ENCODE measurements around the gene TSPAN18.

TSPAN18 gene

GRCh38 chr11:44950031-44950624 is 223.4 kb downstream of the TSPAN18 start:
- no peak for DNase-seq

DNA sequence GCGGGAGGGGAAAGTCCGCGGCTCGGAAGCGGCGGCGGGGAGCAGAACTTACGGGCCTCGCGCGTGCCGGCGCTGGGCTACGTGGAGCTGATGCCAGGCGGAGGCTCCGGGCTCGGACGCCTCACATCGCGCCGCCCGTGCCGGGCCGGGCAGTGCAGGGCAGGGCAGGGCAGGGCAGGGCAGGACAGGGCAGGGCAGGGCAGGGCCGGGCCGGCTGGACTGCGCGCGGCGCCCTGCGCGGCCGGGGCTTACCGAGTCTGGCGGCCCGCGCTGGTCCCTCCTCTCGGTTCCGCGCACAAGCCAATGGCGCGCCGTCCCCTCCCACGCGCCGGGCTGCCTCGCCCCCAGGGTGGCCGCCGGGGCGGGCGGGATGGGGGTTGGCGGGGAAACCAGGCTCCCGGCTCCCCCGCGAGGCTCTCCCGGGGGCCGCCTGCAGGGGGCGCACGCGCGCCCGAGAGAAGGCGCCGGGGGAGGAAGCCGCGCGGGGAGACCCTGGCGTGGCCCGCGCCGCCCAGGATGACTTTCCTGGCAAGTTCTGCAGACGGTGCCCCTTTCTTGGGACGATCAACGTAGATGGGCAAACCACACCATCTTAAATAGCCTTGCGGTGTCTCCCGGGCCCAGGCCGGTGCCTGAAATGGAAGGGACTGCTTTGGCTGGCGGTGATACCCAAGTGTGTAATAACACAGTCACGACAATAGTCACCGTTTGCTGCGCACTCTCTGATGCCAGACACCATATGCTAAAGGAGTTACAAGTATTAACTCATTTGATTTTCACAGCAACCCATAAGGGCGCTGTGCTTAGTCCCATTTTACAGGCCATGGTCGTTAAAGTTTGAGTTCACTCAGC is 224.1 kb downstream of the TSPAN18 start, which contains the start of gene TP53I11:
Gene TP53I11, minus strand, starts transcription at position 259 of the 852 bp plus-strand sequence. CDS start 12,548 bp downstream, outside the sequence.
- DNase-seq, result peak; percentile 20 to 35

GRCh38 chr11:44952082-44952481 is 225.3 kb downstream of the TSPAN18 start:
- DNase-seq, result no peak

- DNase-seq, result no peak
Observed at GRCh38 chr11:44952500-44953260, 225.9 kb downstream of the TSPAN18 start.

DNA sequence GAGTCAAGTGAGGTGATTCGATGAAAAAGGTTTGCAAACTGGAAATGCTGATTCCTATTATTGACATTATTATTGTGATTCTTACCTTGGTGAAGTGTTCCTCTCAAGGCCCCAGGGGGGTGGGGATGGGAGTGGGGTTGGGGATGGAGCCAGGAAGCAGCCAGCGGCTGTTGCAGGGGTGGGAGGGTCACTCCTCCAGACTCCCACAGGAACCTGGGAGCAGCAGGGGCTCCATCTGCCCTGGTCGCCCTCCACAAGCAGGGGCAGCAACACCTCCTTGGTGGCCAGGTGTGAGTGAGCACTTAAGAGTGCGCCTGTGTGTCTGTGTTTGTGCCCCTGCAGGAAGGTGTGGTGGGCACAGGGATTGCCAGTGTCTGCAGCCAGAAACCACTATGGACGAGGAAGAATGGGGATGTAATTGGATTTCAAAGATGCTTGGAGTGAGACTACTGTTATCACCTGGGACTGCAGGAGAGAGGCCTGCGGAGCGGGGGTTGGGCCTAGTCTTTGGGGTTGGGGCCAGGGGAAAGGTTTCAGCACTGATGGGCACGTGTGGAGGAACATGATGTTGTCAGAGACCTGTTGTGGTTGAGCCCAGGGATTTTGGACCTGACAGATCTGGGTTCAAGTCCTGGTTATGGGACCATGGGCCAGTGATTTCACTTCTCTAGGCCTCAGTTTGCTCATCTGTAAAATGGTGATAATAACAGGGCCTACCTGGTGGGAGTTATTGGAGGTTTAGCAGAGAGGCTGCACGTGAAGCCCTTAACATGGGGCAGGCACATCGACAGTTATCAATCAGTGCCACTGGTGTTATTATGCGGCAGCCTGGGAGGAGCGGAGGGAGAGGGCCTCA is 227.5 kb downstream of the TSPAN18 start:
- DNase-seq, result no peak

- peak; percentile 91 to 94 for DNase-seq
Observed at GRCh38 chr11:44955015-44955738, 228.4 kb downstream of the TSPAN18 start.

DNA sequence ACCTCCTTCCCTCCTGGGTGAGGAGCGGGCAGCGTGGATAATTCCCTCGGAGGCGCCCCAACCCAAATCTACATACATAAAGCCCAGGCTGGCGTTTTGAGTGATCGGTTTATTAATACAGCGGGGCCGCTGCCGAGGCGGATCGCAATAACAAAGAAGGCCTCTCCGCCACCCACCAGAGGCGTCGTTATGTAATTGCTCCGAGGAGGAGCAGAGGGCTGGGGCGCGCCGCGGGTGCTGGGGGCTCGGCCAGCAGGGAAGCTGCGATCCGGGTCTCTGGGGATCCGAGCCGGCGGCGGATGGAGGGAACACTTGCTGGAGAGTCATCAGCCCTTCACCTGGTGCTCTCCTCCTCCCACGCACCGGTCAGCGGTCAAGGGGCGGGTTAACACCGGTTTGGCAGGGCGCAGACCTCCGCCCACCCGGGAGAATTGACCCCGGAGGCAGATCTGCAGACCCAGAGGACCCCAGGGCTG is 230.3 kb downstream of the TSPAN18 start:
- DNase-seq, result no peak

DNA sequence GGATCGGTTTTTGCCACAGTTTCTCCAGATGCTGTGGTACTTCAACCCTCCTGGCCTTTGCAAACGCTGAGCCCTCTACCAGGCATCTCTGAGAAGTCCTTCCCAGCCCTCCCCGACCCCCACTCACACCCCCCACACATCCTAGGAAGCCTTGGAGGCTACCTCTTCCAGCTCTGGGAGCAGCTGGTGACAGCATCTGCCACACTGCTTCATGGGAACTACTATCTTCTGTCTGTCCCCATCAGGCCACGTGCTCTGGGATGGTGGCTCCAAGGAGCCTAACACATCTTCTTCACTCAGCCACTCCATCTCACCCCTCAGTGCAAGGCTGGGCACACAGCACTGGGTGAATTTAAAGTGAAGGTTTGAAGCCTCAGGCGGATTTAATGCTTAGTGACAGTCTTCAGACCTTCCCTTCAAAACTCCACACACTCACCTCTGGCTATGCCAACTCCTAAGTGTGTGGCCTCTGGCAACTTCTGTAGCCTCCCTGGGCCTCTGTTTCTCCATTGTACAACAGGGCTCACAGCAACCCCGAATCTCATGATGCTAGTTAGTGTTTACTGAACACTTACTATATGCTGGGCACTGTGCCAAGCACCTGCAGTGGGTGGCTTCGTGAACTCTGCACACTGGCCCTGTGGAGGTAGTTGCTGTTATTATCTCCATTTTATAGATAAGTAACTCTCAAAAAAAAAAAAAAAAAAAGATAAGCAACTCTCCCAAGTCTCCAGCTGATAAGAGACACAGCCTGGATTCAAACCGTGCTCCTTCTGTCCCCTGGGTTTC is 231.2 kb downstream of the TSPAN18 start:
- DNase-seq, result no peak

DNA sequence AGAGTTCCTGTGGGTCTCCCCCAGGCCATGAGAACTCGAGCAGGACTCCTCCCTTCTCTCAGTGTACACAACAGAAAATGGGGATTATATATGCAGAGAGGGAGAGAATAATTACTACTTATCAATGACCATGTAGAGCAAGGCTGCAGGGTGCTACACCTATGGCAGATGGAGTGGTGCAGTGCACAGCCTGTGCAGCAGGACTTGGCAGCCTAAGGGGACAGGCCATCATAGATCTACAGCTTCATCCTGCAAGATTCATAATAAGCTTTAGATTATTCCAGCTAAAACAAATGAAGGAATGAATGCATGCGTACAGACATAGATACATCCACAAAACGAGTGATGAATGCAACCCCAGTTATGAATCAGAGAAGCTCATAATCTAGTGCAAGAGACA is 232.3 kb downstream of the TSPAN18 start:
- DNase-seq, result no peak

DNA sequence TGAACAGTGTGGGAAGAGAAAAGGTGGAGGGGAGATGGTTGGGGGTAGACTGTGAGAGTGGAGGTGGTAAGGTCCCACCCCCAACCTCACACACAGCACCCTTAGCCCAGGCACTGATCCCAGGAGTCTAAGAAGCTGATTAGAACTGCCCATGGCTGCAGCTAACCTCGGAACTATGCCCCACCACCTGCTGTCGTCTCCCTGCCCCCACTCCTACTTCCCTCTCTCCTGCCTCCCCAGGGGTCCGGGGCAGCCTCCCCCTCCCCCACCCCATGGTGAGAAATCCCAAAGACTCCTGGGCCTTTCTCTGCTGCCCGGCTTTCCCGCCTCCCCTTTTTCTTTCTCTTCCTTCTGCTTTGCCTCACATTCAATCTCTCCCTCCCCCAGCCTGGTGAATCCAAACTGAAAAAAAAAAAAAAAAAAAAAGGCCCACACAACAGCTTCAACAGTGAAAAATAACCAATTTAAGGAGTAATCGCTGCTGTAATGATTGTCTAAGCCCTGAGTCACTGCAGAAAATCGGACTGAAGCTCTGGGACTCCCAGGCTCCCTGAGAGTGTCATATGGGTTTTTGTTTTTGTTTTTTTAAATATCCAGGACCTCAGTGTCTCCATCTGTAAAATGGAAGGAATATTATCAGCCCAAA is 233.6 kb downstream of the TSPAN18 start:
- no peak for DNase-seq

- no peak for DNase-seq
Observed at GRCh38 chr11:44962464-44962863, 235.7 kb downstream of the TSPAN18 start.

- DNase-seq, result no peak
Observed at GRCh38 chr11:44963136-44963535, 236.4 kb downstream of the TSPAN18 start.

DNA sequence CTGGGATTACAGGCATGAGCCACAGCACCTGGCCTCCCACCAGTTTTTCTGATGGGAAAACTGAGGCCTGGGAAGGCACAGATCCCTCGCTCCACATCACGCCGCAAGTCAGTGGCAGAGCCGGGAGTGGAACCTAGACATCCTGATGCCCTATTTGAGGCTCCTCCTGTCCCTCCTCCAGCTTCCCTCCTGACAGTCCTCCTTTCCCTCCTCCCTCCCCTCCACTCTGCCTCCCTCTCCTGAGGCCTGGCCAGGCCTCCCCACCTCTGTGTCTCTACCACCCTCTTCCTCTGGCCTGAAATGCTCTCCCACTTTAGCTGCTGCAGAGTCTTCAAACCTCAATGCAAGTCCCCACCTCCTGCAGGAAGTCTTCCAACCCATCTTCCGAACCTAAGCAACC is 237.2 kb downstream of the TSPAN18 start:
- no peak for DNase-seq

DNA sequence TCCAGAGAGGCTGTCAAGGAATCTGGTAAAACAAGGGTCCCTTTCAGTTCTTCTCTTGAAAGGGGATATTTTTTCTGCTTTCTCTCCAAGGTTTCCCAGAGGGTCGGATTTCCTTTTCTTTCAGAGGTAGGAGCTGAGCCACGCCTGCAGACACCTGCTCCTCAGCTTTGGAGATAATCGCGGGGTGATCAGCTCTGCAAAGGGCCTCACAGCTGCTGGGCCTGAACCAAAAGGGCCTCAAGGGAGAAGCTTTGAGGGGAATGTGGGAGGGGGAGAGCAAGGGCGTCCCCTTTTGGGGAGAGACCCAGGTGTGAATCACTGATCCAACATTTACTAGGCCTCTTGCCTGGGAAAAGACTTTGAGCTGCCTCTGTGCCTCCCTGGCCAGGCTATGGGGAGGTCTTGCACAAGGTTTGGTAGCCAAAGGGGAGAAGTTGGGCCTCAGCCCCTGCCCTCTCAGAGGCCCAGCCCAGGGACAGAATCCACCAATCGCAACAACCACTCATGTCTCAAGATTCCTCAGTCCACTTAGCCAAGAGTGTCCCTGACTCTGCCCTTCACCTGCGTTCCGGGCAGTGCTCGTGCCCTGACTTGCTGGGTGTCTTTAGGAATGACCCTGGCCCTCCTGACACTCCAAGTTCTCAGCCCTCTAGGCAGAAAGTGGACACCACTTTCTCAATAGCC is 237.9 kb downstream of the TSPAN18 start:
- no peak for DNase-seq

DNA sequence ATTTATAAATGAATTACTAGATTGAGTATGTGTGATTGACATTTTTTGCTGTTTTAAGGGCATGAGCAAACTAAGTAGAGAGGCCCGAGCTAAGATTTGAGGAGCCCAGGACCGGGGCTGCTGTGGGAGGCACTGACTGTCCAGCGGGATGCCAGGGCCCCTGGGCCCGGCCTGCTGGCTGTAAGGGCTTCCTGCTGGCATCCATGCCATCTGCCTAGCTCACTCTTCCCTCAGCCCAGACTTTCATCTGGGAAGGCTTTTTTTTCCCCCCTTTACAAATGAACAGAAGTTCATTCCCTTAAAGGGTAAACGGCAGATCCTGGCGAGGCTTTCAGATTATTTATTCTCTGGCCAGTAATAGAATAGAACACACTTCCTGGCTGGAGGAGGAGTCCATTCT is 239.9 kb downstream of the TSPAN18 start:
- no peak for DNase-seq

GRCh38 chr11:44967930-44968496 is 241.3 kb downstream of the TSPAN18 start:
- no peak for DNase-seq

- DNase-seq, result no peak
Observed at GRCh38 chr11:44968510-44968909, 241.7 kb downstream of the TSPAN18 start.

- DNase-seq, result no peak
Observed at GRCh38 chr11:44969651-44970252, 243.0 kb downstream of the TSPAN18 start.

GRCh38 chr11:44970293-44970692 is 243.5 kb downstream of the TSPAN18 start:
- no peak for DNase-seq
